ENCODE measurements around the gene NCAN.
A peak's percentile ranks its signal among the peaks of the same experiment; 100 is the strongest.
"Not testable (repeated sequence)": the region's sequence is repeated elsewhere in the genome, so short reads cannot be mapped to it uniquely, and the experiment has no call there.

Gene NCAN

DNA sequence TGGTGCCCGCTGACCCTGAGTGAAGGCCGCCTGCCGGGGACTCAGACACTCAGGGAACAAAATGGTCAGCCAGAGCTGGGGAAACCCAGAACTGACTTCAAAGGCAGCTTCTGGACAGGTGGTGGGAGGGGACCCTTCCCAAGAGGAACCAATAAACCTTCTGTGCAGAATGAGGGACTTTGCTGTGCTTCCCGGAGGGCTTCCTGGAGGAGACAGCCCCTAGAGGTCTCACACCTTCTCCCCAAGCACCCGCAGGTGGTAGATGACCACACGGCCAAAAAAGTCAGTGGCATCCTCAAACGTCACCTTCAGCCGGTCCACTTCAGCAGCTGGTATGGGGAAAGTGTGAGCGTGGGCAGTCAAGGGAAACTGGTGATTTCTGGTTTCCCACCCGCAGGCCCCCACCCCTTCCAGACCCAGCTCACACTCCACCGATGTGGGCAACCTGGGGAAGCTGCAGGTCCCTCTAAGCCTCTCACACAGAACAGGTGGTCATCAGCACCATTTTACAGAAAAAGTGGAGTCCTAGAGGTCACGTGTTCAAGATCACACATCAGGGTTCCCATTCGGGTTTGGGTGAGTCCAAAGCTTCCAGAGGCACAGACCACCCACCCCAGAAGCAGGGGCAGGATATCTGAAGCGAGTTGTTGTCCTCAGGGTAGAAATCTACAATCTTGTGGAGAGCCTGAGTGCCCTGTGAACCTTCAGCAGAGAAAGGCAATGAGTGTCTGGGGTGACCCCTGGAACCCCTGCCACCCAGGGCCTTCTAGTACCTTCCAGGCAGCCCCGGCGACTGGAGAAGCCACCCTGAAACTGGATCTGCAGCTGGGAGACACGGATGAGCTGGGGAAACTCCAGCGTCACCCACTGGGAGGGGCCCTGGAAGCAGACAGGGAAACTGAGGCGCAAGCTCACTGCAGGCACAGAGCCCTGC, 9.8 kb upstream of the NCAN start:
- no peak for DNase-seq

DNA sequence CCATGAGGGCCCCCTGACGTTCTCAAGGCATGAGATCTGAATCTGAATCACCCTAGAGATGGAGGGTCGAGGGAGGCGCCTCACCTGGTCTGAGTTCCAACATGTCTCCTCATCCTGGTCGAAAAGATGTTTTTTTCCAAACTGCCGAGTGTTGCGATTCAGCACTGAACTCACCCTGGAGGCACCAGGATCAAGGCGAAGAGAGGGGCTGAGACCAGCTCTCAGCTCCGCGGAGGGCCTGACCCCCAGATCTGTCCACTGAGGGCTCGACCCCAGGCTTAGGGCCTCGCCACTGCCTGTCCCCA, 9.1 kb upstream of the NCAN start:
- no peak for DNase-seq

DNA sequence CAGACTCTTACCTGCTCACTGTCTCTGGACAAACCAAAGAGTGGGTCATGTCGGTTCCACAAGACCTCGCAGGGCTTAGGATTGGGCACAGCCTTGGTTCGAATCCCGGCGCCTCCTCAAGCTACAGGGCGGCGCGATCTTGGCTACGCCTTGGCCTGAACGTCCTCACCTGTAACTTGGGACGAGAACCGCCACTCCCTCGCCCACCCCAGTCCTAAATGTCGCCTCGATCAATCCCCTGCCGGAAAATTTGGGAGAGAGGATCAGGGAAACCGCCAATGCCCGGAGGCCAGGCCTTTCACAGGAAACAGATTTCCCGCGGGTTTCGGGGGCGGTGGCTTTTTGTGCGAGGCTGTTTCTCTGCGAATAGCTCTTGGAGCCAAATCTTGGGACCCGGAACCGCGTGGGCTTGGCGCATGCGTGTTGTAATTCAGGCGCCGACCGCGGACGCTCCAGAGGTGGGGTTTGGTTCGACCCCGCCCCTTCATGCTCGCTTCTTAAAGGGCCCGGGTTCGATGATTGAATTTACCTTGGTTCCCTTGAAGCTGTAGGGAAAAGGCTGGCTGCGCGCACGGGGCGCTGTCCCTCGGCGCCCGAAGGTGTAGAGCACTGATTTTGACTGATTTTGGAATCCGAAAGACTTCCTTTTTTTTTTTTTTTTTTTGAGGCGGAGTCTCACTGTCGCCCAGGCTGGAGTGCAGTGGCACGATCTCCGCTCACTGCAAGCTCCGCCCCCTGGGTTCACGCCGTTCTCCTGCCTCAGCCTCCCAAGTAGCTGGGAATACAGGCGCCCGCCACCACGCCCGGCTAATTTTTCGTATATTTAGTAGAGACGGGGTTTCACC, 8.5 kb upstream of the NCAN start, which contains the start of gene NR2C2AP:
Gene NR2C2AP (minus strand): TSS at position 403 of the 845 bp plus-strand sequence. CDS start 354 bp downstream, at position 49.
- peak; percentile 72 for DNase-seq

DNA sequence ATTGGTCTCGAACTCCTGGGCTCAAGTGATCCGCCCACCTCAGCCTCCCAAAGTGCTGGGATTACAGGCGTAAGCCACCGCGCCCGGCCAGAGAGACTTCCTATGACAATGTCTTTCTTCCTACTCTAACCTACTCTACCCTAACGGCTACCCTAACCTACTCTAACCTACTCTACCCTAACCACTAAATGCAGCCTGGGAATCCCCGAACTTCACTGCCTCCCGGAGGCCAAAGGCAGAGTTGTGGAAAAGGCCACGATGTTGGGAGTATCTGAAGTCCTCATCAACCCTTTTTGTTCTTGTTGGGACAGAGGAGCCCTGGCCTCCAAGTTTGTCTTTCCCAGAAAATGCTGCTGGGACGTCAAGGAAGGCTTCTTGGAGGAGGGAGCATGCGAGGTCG, 7.6 kb upstream of the NCAN start:
- DNase-seq: no peak

DNA sequence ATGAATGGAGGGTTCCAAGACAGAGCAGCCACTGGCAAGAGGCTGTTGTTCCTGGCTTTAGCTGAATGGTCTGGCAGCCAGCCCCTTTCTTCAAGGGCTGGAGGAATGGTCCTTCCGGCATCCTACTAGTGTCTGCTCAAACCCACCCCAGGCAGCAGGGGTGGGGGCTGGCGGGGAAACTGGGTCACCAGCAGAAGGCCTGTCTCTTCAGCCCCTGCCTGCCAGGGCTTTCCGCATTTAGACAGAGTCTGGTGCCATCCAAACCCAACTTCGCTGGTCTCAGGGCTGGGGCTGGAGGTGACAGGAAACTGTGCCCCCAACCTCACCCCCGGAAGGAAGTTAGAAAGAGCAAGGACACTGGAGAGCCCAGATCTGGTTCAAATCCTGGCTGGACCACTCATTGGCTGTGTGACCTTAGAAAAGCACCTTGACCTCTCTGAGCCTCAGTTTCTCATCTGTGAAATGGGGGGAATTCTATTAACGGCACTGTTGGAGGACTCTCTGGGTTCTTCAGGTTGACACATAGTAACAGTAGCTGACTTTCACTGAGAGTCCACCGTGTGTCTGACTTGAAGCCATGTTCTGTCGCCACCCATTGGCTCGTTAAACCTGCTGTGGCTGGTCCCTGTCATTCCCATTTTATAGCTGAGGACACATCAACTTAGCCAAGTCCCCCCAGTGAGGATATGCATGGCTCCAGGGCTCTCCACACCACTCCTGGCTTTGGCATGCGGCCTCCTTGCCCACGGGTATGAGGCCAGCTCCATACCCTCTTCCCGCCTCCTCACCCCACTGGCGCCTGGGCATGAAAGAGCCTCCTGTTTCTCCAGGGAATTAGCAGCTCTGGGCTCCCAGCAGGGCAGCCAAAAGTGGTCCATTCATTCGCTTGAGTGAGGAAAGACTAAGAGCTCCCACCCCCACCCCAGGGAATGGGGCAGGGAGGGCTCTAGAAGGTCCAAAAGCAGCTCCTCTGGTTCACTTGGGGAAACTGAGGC, 6.0 kb upstream of the NCAN start:
- no peak for DNase-seq

DNA sequence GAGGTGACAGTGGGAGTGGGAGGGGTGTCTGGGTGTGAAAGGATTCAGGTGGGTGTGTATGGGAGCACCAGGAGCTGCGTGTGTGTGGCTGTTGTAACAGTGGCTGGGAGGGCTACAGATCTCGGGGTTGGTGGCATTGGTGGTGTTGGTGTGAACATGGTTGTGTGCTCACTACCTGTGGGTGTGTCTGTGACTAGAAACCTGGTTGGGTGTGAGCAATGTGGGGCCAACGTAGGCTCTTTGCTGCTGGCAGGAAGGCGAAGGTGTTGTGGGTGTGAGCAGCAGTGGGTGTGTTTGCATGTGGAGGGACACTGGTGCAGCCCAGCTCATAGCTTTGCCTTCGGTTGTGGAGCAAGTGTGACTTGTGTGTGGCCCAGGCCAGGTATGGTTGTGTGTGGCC, 4.8 kb upstream of the NCAN start:
- DNase-seq: no peak

DNA sequence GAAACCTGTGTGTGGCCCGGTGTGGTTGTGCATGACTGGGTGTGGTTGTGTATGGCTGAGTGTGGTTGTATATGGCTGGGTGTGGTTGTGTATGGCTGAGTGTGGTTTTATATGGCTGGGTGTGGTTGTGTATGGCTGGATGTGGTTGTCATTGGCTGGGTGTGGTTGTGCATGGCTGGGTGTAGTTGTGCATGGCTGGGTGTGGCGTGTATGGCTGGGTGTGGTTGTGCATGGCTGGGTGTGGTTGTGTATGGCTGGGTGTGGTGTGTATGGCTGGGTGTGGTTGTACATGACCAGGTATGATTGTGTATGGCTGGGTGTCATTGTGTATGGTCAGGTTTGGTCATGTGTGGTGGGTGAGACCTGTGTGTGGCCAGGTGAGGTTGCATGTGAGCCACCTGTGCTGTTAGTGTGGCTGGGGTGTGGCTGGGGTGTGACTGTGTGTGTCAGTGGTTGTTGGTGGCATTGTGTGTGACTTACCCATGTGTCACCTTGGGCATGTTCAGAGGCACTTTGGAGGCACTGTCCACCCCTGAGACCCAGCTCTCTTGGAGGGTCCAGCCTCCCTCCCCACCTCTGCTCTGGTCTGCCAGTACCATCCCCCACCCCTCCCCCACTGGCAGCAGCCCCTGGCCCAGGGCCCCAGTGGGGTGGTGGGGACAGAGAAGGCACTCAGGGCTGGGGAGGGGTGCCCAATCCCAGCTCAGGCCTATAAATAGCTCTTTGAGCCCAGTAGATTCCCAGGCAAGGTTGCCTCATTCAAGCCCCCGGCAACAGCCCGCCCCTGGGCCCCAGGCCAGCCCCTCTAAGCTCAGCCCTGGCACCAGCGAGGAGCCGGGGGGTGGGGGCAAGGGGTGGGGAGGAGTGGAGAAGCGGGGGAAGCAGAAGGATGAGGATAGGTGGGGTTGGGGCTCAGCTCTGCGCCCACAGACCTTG, 3.9 kb upstream of the NCAN start:
- no peak for DNase-seq

DNA sequence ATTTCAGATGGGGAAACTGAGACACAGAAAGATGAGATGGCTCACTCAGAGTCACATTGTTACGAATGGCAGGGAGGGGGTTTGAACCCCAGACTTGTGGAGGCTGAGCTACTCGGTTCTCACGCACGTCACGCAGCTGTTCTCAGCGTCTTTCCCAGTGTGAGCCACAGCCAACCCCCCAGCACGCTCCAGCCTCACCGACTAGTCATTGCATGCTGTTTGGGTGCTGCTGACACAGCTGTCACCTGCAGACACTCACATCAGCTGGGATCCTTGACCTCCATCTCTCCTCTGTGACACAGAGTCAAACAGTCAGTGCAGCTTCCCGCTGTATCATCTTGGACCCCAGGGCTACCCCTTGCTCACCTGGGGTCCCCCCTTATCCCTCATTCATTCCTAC, 2.4 kb upstream of the NCAN start:
- no peak for DNase-seq

DNA sequence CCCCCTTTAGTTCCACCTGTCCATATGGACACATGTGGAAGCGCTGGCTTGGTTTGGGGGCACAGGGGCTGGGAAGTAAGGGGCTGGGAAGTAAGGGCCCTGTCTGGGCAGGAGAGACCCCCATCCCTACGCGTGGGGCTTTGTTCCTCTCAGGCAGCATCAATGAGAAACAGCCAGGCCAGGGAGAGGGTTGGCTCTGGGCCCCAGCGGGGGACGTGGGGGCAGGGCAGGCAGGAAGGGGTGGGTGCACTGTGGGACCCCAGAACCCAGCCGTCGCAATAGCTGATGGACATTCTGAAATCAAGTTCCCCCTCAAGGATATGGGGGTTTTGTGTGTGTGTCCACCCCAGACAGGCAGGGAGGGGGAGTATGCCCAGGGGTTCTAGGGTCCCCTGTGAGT, 1.2 kb downstream of the NCAN start:
- DNase-seq: no peak

DNA sequence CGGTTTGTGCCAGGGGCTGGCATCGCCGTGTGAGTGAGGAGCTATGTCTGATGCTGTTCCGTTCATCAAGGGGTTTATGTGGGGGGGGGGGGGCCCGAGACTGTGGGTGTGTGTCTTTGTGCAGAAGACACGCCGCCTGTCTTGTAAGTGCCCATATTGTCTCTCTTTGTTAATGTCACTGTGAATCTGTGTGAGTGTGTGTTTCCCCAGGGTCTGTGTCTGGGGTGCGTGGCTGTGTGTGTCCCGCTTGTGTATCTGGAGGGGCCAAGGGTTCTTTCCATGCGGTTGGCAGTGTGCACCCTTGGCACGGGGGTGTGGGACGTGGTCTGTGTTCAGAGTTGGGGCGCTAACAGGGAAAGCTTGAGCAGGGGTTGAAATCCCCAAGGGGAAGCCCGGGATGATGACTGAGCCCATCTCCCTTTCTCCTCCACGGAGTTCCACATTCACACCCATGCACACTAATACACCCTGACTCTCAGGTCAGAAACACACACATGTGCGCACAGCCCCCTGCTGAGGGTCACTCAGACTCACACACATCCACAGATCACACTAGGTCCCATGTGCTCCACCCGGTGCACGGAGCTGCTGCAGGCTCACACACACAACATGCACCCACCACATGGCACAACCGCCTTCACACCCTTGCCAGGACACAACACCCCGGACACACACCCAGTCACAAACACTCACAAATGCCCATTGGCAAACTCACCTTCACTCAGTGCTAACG, 1.8 kb downstream of the NCAN start:
- DNase-seq: no peak

DNA sequence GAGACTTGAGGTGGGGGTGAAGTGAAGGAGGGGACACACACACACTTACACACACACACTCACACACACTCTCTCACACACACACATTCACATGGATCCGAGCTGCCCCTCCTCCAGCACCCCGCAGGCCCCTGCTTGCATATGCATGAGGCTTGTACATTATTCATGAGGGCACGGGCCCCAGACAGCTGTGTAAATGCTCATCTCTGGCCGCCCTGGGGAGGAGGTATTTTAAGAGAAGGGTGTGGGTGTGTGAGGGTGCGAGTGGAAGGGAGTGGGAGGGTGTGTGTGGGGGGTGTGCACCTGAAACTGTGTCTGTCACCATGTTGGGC, 2.4 kb downstream of the NCAN start:
- no peak for DNase-seq

DNA sequence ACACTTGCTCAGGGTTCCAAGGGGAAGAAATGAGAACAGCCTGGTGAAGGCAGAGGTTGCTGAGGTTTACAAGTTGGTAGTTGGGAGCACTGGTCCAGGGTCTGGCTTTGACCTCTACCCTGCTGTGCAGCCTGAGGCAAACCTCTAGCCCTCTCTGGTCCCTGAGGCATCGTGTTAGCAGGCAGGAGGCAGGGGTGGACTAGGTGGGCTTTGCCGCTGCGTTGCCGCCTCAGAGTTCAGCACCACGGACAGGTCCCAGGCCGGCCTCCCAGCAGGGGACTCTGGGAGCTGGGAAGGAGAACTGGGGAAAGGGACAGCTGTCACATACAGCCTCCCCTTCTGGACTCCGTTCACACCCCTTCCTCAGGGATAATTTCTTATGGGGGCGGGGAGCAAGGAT, 3.1 kb downstream of the NCAN start:
- DNase-seq: no peak

DNA sequence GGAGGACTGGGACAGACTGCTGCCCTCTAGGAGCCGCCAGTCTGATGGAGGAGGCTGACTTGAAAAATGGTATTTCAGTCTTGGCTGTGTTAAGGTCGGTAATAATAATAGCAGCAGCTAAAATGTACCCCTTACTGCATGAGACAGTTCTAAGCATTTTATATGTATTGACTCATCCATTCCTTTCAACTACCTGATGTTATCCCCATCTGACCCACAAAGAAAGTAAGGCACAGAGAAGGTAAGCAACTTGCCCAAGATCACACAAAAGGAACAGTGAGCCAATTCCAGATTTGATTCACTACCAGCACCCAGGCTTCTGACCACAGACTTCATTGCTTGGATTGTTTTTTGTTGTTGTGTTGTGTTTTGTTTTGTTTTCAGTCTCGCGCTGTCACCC, 4.0 kb downstream of the NCAN start:
- DNase-seq: no peak

DNA sequence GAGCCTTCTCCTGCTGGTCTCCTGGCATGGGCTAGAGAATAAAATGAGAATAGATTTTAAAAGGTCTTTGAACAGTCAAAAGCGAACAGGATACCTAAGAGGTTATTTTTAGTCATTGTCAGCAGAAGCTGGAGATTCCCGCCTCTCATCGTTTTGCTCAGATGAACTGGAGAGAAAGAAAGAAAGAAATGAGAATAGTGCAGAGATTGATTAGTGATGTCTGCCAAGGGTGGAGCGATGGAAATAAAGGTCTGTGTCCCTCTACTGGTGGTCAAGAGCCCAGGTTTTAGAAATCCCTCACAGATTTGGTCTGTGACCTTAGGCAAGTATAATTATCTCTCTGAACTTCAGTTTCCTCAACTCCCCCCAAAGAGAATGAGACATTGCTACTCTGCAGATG, 5.3 kb downstream of the NCAN start:
- DNase-seq: no peak

DNA sequence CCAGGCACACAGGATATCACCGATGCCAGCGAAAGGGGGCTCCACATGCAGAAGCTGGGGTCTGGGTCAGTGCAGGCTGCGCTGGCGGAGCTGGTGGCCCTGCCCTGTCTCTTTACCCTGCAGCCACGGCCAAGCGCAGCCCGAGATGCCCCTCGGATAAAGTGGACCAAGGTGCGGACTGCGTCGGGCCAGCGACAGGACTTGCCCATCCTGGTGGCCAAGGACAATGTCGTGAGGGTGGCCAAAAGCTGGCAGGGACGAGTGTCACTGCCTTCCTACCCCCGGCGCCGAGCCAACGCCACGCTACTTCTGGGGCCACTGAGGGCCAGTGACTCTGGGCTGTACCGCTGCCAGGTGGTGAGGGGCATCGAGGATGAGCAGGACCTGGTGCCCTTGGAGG, 7.2 kb downstream of the NCAN start:
- DNase-seq: no peak

DNA sequence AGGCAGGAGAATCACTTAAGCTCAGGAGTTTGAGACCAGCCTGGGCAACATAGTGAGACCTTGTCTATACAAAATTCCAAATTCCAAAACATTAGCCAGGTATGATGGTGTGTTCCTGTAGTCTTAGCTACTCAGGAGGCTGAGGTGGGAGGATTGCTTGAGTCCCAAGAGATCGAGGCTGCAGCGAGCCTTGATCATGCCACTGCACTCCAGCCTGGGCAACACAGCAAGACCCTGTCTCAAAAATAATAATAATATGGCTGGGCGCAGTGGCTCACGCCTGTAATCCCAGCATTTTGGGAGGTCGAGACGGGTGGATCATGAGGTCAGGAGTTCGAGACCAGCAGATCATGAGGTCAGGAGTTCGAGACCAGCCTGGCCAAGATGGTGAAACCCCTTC, 9.2 kb downstream of the NCAN start:
- DNase-seq: not testable (repeated sequence)

DNA sequence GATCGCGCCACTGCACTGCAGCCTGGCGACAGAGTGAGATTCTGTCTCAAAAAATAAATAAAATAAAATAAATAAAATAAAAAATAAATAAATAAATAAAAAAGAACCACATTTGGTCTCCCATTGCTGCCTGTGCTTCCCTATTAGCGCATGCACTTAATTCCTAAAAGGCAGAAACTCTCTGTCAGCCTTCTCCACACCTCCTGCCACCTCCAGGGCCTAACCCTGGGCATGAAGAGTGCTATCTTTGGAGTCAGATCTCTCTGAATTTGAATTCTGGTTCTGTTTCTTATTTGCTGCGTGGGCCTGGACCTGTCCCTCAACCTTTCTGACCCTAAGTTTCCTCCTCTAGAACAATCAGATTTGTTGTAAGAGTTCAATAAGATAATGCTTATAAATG, 11.3 kb downstream of the NCAN start:
- DNase-seq: no peak

DNA sequence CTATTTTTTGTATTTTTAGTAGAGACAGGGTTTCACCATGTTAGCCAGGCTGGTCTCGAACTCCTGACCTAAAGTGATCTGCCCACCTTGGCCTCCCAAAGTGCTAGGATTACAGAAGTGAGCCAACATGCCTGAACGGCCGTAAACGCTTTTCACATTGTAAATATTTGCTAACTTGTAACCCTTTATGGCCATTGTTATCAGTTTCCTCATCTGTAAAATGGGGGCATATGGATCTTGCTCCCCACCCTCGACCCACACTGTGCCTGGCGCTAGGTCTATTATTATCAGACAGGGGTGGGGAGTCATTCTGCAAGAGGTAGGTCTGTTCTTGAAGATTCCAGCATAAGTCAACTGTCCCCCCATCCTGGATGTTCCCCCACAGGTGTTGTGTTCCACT, 11.9 kb downstream of the NCAN start:
- no peak for DNase-seq

DNA sequence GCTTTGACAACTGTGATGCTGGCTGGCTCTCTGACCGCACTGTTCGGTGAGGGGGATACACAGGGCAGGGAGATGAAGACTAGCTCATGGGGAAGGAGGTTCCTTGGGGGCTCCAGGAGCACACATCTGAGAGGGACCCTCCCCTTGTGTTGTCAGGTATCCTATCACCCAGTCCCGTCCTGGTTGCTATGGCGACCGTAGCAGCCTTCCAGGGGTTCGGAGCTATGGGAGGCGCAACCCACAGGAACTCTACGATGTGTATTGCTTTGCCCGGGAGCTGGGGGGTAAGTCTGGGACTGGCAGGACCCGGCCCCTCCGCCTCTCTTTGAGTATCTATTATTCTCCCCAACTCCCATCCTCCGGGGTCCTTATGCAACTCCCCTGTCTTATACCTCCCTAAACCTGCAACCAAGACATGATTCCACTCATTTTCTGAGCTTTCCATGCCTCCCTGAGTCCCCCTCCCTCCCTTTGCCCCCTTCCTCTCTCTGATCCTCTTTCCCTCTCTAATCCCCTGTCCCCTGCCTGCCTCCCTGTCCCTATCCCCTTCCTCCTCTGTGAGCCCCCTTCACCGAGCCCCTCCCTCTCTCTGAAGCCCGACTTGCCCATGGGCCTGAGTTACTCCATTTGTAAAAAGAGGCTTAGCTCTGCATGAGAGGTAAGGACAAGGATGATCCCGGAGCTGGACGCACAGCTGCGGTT, 12.5 kb downstream of the NCAN start:
- DNase-seq: no peak

DNA sequence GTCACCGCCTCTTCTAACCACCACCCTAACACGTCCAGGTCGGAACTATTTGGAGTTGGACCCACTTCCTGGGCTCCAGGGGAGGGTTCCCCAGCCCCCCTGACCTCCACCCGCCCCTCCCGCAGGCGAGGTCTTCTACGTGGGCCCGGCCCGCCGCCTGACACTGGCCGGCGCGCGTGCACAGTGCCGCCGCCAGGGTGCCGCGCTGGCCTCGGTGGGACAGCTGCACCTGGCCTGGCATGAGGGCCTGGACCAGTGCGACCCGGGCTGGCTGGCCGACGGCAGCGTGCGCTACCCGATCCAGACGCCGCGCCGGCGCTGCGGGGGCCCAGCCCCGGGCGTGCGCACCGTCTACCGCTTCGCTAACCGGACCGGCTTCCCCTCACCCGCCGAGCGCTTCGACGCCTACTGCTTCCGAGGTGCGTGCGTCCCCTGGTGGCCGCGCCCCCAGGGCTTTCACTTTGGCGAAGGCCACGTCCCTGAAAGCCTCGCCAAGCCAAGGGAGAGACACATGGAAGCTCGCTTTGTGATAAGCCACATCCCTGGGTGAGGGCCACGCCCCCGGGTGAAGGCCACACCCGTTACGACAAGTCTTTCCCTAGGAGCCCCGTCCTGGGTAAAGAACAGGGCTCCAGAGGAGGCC, 13.2 kb downstream of the NCAN start:
- peak; percentile 85 for DNase-seq
